ENCODE measurements around the gene WBP4. TPM values are rescaled to one million over a fixed set of nuclear protein-coding genes. Genes with fewer than 3 reads are reported as not detected.

Gene WBP4, protein sequence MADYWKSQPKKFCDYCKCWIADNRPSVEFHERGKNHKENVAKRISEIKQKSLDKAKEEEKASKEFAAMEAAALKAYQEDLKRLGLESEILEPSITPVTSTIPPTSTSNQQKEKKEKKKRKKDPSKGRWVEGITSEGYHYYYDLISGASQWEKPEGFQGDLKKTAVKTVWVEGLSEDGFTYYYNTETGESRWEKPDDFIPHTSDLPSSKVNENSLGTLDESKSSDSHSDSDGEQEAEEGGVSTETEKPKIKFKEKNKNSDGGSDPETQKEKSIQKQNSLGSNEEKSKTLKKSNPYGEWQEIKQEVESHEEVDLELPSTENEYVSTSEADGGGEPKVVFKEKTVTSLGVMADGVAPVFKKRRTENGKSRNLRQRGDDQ
- total RNA-seq = 5.8 and 6.7 TPM in 2 replicates

DNA sequence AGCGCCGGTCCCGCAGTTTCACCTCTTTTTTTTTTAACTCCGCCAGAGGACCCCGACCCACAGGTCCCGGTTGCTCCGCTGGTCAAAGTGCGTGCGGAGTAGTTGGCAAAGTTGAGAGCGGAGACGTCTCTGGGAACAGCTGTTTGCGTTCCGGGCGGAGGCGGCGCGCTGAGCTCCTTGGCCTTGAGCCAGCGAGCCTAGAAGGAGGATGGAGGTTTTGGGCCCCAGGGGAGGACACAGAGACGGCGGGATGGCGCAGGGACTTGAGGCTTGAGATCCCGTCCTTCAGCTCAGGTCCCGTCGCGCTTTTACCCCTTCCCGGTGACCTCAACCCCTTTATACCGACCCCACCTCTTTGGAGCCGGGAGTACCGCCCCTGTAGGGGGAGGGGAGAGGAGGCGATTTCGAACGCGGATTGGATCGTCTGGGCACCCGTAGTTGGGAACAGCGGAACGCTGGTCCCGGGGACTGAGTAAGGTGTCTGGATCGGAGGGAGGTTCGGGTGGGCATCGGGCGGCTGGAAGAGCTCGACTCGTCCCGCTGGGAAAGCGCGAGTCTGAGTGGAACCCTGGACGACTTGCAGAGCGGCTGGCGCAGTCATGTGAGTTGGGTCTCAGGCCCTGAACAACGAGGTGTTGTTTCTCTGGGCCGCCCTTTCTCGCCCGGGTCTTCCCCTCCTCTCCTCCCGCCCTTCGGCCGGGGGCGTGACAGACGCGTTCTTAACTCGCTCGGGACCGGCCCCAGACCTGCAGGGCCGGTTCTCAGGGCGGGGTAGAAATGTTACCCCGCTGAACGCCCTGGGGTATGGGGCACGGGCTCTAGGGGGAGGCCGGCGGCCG is at the start of gene WBP4:
TSS of gene WBP4 (plus strand) at position 435 of the 839 bp plus-strand sequence. CDS start at position 600, 165 bp downstream.

DNA sequence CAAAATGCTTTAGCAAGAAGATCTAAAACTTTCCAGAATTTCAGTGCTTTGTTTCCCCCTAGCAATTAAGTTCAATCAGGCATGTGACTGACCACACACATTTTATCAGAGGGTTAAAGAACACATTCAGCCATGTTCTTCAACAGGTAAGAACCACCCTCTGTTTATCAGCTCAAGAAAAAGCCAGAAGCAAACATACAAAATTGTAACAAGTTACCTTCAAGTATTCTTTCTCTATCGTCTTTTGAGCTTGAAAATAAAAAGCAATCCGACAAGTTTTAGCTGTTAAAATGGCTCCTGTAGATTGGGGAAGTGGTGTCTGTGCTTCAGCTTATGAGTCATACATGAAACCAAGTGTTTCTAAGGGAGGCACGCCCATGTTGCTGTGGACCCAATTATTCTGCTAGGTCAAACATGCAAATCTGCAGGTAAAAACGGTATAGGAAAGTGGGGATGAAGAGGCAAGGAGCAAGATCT is 42.3 kb upstream of the WBP4 start, which contains the start of gene ELF1:
TSS of gene ELF1 (minus strand) at position 306 of the 477 bp plus-strand sequence. CDS start 37,262 bp downstream, outside the sequence.

DNA sequence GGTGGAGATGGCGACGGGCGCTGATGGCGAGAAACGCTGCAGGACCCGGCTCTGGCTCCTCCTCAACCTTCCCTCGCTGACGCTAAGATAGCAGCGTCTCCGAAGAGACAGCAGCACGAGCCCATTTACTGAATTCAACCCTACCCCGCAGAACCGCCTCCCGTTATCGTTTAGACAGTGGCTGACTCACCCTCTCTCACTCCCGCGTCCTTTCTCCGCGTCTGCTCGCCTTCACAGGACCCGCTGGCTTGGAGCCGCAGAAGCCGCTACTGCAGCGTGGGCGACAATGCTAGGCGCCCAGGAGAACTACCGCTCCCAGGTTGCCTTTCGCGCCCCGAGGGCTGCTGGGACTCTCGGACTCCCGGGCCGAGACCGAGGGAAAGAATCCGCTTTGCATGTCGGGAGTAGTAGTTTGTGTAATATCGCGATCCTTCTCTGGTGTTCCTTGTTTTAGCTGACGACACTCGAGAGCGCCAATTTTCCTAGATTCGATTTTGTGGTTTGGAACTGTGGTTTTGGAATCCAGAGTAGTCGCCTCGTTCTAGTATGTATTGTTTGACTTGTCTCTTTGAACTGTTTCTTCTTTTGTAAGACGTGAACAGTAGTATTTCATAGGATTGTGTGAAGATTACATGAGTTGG is 71.3 kb downstream of the WBP4 start, which contains the start of gene KBTBD6:
TSS of gene KBTBD6 (minus strand) at position 291 of the 641 bp plus-strand sequence. CDS start 291 bp downstream, outside the sequence.

Other genes starting within 250 kb of the WBP4 start
- 31.9 and 45.2 TPM in 2 replicates for gene ELF1, start 42.2 kb upstream of the WBP4 start, total RNA-seq
- 10.5 and 13.9 TPM in 2 replicates for gene KBTBD6, start 71.3 kb downstream of the WBP4 start, total RNA-seq
- gene KBTBD7, start 133.1 kb downstream of the WBP4 start, total RNA-seq = 7.8 and 10.6 TPM in 2 replicates
- 8.2 and 9.9 TPM in 2 replicates for gene MTRF1, start 202.1 kb downstream of the WBP4 start, total RNA-seq
- gene NAA16, start 249.8 kb downstream of the WBP4 start, total RNA-seq = 7.2 and 7.5 TPM in 2 replicates

All from smooth muscle cell of the pulmonary artery (primary cell).